Mammary epithelial cell (primary cell): ENCODE results near the gene SEPSECS.

ENCODE experiments used
- EZH2 ChIP-seq: IDR thresholded peaks from 2 replicates; pipeline ENCODE4 v1.6.1; 2012; ENCODE audit warnings: low read length, inconsistent platforms, borderline replicate concordance
- TF ChIP-seq, protein P1 (sequence below), 2 donors: IDR thresholded peaks in 1 of 2; conservative IDR thresholded peaks in 1 of 2; 2 replicates each; pipeline ENCODE4 v1.5.1; 2011 to 2012; ENCODE audit warnings: inconsistent platforms in 2 of 2, low read length in 2 of 2, mild to moderate bottlenecking in 2 of 2, control low read depth in 1 of 2, low read depth in 1 of 2; ENCODE audit not compliant: insufficient read depth in 1 of 2; ENCODE audit errors: extremely low read depth in 1 of 2

DNA sequence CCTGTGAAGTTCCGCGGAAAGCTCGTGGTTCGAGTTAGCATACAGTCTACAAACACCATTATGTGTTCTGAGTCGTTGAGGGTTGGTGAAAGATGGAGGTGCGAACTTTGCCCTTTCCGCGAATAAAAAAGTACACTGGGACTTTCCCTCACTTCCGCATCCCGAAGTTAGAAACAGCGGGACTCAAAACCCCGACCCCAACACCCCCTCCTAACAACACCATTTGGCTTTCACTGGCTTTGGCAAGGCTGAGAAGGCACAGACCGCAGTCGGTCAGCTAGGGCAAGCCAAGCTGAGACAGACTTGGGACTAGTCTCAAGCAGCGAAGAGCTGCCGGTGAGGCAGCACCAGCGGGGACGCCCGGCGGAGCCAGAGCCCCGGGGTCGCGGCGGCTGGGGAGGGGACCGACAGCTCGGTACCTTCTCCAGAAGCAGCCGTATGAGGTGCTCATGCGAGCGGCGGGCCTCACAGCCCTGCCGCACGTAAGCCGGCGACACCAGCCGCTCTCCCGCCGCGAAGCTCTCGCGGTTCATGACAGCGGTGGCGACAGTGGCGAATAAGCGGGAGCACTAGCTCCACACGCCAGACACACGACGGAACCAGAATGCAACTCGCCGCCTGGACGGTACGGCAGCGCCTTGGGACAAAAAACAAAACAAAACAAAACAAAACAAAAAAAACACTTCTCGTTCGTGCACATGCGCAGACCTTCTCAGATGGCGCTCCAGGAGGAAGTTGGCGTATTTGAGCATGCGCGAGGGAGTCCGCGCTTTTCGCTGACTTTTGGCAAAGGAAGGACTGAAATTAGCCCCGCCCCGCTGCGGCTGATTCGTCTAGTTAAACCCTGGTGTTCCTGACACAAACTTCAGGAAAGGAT, at the start of gene SEPSECS:
- TF ChIP-seq, protein P1, sequence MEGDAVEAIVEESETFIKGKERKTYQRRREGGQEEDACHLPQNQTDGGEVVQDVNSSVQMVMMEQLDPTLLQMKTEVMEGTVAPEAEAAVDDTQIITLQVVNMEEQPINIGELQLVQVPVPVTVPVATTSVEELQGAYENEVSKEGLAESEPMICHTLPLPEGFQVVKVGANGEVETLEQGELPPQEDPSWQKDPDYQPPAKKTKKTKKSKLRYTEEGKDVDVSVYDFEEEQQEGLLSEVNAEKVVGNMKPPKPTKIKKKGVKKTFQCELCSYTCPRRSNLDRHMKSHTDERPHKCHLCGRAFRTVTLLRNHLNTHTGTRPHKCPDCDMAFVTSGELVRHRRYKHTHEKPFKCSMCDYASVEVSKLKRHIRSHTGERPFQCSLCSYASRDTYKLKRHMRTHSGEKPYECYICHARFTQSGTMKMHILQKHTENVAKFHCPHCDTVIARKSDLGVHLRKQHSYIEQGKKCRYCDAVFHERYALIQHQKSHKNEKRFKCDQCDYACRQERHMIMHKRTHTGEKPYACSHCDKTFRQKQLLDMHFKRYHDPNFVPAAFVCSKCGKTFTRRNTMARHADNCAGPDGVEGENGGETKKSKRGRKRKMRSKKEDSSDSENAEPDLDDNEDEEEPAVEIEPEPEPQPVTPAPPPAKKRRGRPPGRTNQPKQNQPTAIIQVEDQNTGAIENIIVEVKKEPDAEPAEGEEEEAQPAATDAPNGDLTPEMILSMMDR (conservative IDR thresholded peaks at IDR 0.05 in 1 of 2, IDR thresholded peaks at IDR 0.05 in 1 of 2; ENCODE audit: extremely low read depth in 1 of 2, insufficient read depth in 1 of 2, low read depth in 1 of 2, low read length in 2 of 2), result no peak
- TF ChIP-seq EZH2, result no peak
